Measurements from ENCODE around the gene SUSD1. TPM values are rescaled to one million over a fixed set of nuclear protein-coding genes. Genes with fewer than 3 reads are reported as not detected.

Gene SUSD1
- polyA plus RNA-seq, 1 of the 3 experiments (the other 2 are of a cell fraction): 8.2 TPM

DNA sequence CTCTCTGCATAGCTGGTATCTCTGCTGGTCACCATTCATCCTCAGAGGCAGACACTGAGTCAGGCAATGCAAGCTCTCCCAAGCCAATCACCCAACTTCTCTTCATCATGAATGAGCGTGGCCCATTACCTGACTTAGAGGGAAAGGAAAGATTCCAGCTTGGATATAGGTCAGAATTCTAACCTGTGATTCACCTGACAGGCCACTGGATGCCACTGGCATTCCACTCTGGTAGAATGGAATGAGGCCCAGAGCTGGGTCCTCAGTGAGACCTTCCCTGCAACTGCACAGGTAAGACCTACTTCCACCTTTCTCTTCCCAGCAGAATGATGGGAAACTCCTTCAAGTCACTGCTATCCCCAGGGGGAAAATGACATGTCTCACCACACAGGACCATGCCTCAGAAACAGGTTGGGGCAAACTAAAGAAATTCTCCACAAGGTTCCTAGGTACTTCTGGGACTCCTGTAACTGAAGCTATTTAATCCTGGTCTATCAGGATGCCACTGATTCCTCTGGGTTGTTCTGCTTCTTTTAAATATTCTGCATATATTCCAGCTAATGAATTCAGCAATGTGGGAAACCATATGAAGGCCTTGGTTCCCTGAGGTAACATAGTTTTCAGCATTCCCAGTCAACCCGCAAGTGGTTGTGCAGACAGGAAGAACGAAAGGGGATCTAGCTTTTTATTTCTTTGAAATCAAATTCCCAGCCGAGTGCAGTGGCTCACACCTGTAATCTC is 62.0 kb downstream of the SUSD1 start:
- H3K36me3 ChIP-seq (replicated peaks in 1 of 2; ENCODE audit: control insufficient read depth in 1 of 2, insufficient read depth in 2 of 2, low read length in 1 of 2): no peaks in the 10 kb centered on the region
- H3K4me2 ChIP-seq: peak overlapping the region; percentile 57
- H3K4me3 ChIP-seq (ENCODE audit: low read depth in 2 of 2, low read length in 1 of 2): no peak overlapping the region
- H3K4me1 ChIP-seq (ENCODE audit: control insufficient read depth in 1 of 2, insufficient read depth in 2 of 2, low read depth in 1 of 2, low read length in 1 of 2): peaks cover 0 to 21% of the 10 kb centered on the region in 2 experiments; a peak in 1 of 4 replicates
- TF ChIP-seq SMC3 (IDR thresholded peaks at IDR 0.05; ENCODE audit: low read depth, low read length) (peak; percentile 57), JUND (IDR thresholded peaks at IDR 0.05) (no peak), RAD21 (IDR thresholded peaks at IDR 0.05; ENCODE audit: low read length) (peak; percentile 71)
- TF ChIP-seq, protein P1, sequence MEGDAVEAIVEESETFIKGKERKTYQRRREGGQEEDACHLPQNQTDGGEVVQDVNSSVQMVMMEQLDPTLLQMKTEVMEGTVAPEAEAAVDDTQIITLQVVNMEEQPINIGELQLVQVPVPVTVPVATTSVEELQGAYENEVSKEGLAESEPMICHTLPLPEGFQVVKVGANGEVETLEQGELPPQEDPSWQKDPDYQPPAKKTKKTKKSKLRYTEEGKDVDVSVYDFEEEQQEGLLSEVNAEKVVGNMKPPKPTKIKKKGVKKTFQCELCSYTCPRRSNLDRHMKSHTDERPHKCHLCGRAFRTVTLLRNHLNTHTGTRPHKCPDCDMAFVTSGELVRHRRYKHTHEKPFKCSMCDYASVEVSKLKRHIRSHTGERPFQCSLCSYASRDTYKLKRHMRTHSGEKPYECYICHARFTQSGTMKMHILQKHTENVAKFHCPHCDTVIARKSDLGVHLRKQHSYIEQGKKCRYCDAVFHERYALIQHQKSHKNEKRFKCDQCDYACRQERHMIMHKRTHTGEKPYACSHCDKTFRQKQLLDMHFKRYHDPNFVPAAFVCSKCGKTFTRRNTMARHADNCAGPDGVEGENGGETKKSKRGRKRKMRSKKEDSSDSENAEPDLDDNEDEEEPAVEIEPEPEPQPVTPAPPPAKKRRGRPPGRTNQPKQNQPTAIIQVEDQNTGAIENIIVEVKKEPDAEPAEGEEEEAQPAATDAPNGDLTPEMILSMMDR (IDR thresholded peaks at IDR 0.05): peak; percentile 50
- no peak overlapping the region for H2AFZ ChIP-seq (ENCODE audit: low read depth)
- H4K20me1 ChIP-seq (ENCODE audit: insufficient read depth): no peaks in the 10 kb centered on the region
- no peak overlapping the region for H3K9ac ChIP-seq
- peak overlapping the region in 1 of 2 experiments; percentile 88; a peak in 2 of 4 replicates for H3K27ac ChIP-seq (ENCODE audit: low read depth in 2 of 2, low read length in 1 of 2)
- no peaks in the 10 kb centered on the region for H3K9me2 ChIP-seq
- peak; percentile 24 for DNase-seq
- POLR2A ChIA-PET: no interaction called here
- WGBS (ENCODE audit: low lambda C conversion rate): 84% methylated on average over 4 of the region's 4 CpGs
- CTCF ChIA-PET: interaction anchor here (0.5 to 2.6 kb wide), 18 partner anchors 8 to 638 kb away, joined by 3 to 20 read pairs (median 3); partner anchors contain the start of genes PTBP3 and SNX30
- H3K9me3 ChIP-seq: no peaks in the 10 kb centered on the region
- H3F3A ChIP-seq (replicated peaks; ENCODE audit: insufficient read depth): peaks cover 11% of the 10 kb centered on the region
- H3K27me3 ChIP-seq (ENCODE audit: insufficient read depth): no peaks in the 10 kb centered on the region
- H3K79me2 ChIP-seq (ENCODE audit: insufficient read depth): no peaks in the 10 kb centered on the region

GRCh38 chr9:112112519-112112918 is 62.6 kb downstream of the SUSD1 start:
- Histone ChIP-seq H3K4me3 (ENCODE audit: low read depth in 2 of 2, low read length in 1 of 2) (no peak overlapping the region), H3K4me2 (peak overlapping the region; percentile 57), H3K27ac (ENCODE audit: low read depth in 2 of 2, low read length in 1 of 2) (peak overlapping the region in 1 of 2 experiments; percentile 88; a peak in 2 of 4 replicates), H3K4me1 (ENCODE audit: control insufficient read depth in 1 of 2, insufficient read depth in 2 of 2, low read depth in 1 of 2, low read length in 1 of 2) (peaks cover 0 to 21% of the 10 kb centered on the region in 2 experiments; a peak in 1 of 4 replicates), H3K9me2 (no peaks in the 10 kb centered on the region), H3K36me3 (replicated peaks in 1 of 2; ENCODE audit: control insufficient read depth in 1 of 2, insufficient read depth in 2 of 2, low read length in 1 of 2) (no peaks in the 10 kb centered on the region), H3K79me2 (ENCODE audit: insufficient read depth) (no peaks in the 10 kb centered on the region), H3K27me3 (ENCODE audit: insufficient read depth) (no peaks in the 10 kb centered on the region), H4K20me1 (ENCODE audit: insufficient read depth) (no peaks in the 10 kb centered on the region), H3K9ac (no peak overlapping the region), H3F3A (replicated peaks; ENCODE audit: insufficient read depth) (peaks cover 11% of the 10 kb centered on the region), H3K9me3 (no peaks in the 10 kb centered on the region), H2AFZ (ENCODE audit: low read depth) (no peak overlapping the region)
- ChIA-PET CTCF (interaction anchor here (0.6 to 2.6 kb wide), 14 partner anchors 9 to 638 kb away, joined by 3 to 20 read pairs (median 4); partner anchors contain the start of genes PTBP3 and SNX30), POLR2A (no interaction called here)
- WGBS (ENCODE audit: low lambda C conversion rate): 59% methylated on average over 4 of the region's 4 CpGs
- no peak for TF ChIP-seq SMC3 (IDR thresholded peaks at IDR 0.05; ENCODE audit: low read depth, low read length)
- TF ChIP-seq FOSL2 (IDR thresholded peaks at IDR 0.05; ENCODE audit: borderline replicate concordance, low read depth): peak; percentile 77
- TF ChIP-seq JUND (IDR thresholded peaks at IDR 0.05): peak; percentile 58
- TF ChIP-seq MEF2A (IDR thresholded peaks at IDR 0.05; ENCODE audit: borderline replicate concordance, low read depth): no peak
- no peak for DNase-seq

GRCh38 chr9:112111461-112111860 is 63.6 kb downstream of the SUSD1 start:
- H3K27me3 ChIP-seq (ENCODE audit: insufficient read depth): no peaks in the 10 kb centered on the region
- H3K4me1 ChIP-seq (ENCODE audit: control insufficient read depth in 1 of 2, insufficient read depth in 2 of 2, low read depth in 1 of 2, low read length in 1 of 2): peaks cover 0 to 21% of the 10 kb centered on the region in 2 experiments; a peak in 1 of 4 replicates
- WGBS (ENCODE audit: low lambda C conversion rate): 97% methylated on average over 8 of the region's 8 CpGs
- POLR2A ChIA-PET: interaction anchor here (1.1 kb wide), 1 partner anchor 19 kb away, joined by 3 read pairs; no protein-coding TSS in a partner anchor
- no peaks in the 10 kb centered on the region for H3K9me2 ChIP-seq
- H3K27ac ChIP-seq (ENCODE audit: low read depth in 2 of 2, low read length in 1 of 2): no peak overlapping the region
- no peak overlapping the region for H3K9ac ChIP-seq
- no peak overlapping the region for H3K4me2 ChIP-seq
- H3K9me3 ChIP-seq: no peaks in the 10 kb centered on the region
- peaks cover 11% of the 10 kb centered on the region for H3F3A ChIP-seq (replicated peaks; ENCODE audit: insufficient read depth)
- H3K4me3 ChIP-seq (ENCODE audit: low read depth in 2 of 2, low read length in 1 of 2): no peak overlapping the region
- H4K20me1 ChIP-seq (ENCODE audit: insufficient read depth): no peaks in the 10 kb centered on the region
- no peak overlapping the region for H2AFZ ChIP-seq (ENCODE audit: low read depth)
- H3K79me2 ChIP-seq (ENCODE audit: insufficient read depth): no peaks in the 10 kb centered on the region
- TF ChIP-seq TCF12 (IDR thresholded peaks at IDR 0.05) (no peak), FOSL2 (IDR thresholded peaks at IDR 0.05; ENCODE audit: borderline replicate concordance, low read depth) (no peak), EZH2phosphoT487 (IDR thresholded peaks at IDR 0.05; ENCODE audit: borderline replicate concordance, low read depth) (no peak), GABPA (IDR thresholded peaks at IDR 0.05; ENCODE audit: low read depth) (no peak), SMC3 (IDR thresholded peaks at IDR 0.05; ENCODE audit: low read depth, low read length) (no peak)
- DNase-seq: no peak
- CTCF ChIA-PET: interaction anchor here (1.6 kb wide), 1 partner anchor 10 kb away, joined by 3 read pairs; no protein-coding TSS in a partner anchor
- no peaks in the 10 kb centered on the region for H3K36me3 ChIP-seq (replicated peaks in 1 of 2; ENCODE audit: control insufficient read depth in 1 of 2, insufficient read depth in 2 of 2, low read length in 1 of 2)

All from SK-N-SH (cell line).